GM23338 (cell line): ENCODE data around the gene P3R3URF. TPM values are rescaled to one million over a fixed set of nuclear protein-coding genes. Genes with fewer than 3 reads are reported as not detected.

ENCODE experiments used
- ATAC-seq: fragments of 200-7000 bp; cut with Tn5 transposase; 3 replicates; pipeline ENCODE4 v1.9.1; 2020
- DNase-seq: peaks from one replicate; pipeline ENCODE4 v3.0.0-alpha.2; 2015; ENCODE audit warnings: low spot score
- H2AFZ ChIP-seq: fragments of 200-600 bp; sonication (generic); 2 replicates; pipeline ENCODE4 v1.8.0; 2016; ENCODE audit warnings: antibody characterized with exemption, mild to moderate bottlenecking, moderate library complexity
- H3F3A ChIP-seq: fragments of 200-600 bp; sonication (generic); replicated peaks from 2 replicates; pipeline ENCODE4 v1.8.0; 2017; ENCODE audit warnings: antibody characterized with exemption, mixed run types, low read depth
- H3K27ac ChIP-seq: fragments of 200-600 bp; sonication (generic); 2 replicates; pipeline ENCODE4 v1.6.1; 2016; ENCODE audit warnings: low read depth
- H3K27me3 ChIP-seq: fragments of 200-600 bp; sonication (generic); 2 replicates; pipeline ENCODE4 v1.8.0; 2016; ENCODE audit warnings: mild to moderate bottlenecking, mixed run types, moderate library complexity; ENCODE audit not compliant: insufficient read depth
- H3K36me3 ChIP-seq: fragments of 200-600 bp; sonication (generic); 2 replicates; pipeline ENCODE4 v1.8.0; 2016; ENCODE audit warnings: mild to moderate bottlenecking; ENCODE audit not compliant: insufficient read depth
- H3K4me1 ChIP-seq: fragments of 200-600 bp; sonication (generic); 2 replicates; pipeline ENCODE4 v1.8.0; 2016; ENCODE audit warnings: mild to moderate bottlenecking, moderate library complexity; ENCODE audit not compliant: insufficient read depth
- H3K4me2 ChIP-seq: fragments of 200-600 bp; sonication (generic); 2 replicates; pipeline ENCODE4 v1.7.1; 2017; ENCODE audit warnings: mixed run types
- H3K4me3 ChIP-seq: fragments of 200-600 bp; sonication (generic); 2 replicates; pipeline ENCODE4 v1.6.1; 2016; ENCODE audit warnings: mixed run types
- H3K79me2 ChIP-seq: fragments of 200-600 bp; sonication (generic); replicated peaks from 2 replicates; pipeline ENCODE4 v1.8.0; 2017; ENCODE audit warnings: mild to moderate bottlenecking; ENCODE audit not compliant: insufficient read depth
- H3K9me2 ChIP-seq: fragments of 200-600 bp; sonication (generic); 2 replicates; pipeline ENCODE4 v1.8.0; 2017; ENCODE audit not compliant: insufficient read depth
- H4K20me1 ChIP-seq: fragments of 200-600 bp; sonication (generic); replicated peaks from 2 replicates; pipeline ENCODE4 v1.8.0; 2017; ENCODE audit warnings: mild to moderate bottlenecking; ENCODE audit not compliant: insufficient read depth
- H3K27ac Mint-ChIP-seq: 2 replicates; pipeline ENCODE4 v1.8.0; 2020; ENCODE audit warnings: inconsistent platforms, mild to moderate bottlenecking, moderate library complexity, mixed read lengths
- H3K27me3 Mint-ChIP-seq: 3 replicates; pipeline ENCODE4 v1.8.0; 2022; ENCODE audit warnings: low read depth, mild to moderate bottlenecking, moderate library complexity, mixed read lengths, inconsistent platforms; ENCODE audit not compliant: insufficient read depth, poor library complexity
- H3K36me3 Mint-ChIP-seq: 3 replicates; pipeline ENCODE4 v1.8.0; 2021; ENCODE audit warnings: low read depth, mild to moderate bottlenecking, inconsistent platforms, moderate library complexity, mixed read lengths
- H3K4me1 Mint-ChIP-seq: 3 replicates; pipeline ENCODE4 v1.8.0; 2020; ENCODE audit warnings: mild to moderate bottlenecking, inconsistent platforms, mixed read lengths
- H3K4me3 Mint-ChIP-seq: 3 replicates; pipeline ENCODE4 v1.8.0; 2021; ENCODE audit warnings: moderate library complexity, mild to moderate bottlenecking, inconsistent platforms, mixed read lengths
- H3K9me3 Mint-ChIP-seq: 3 replicates; pipeline ENCODE4 v1.8.0; 2020; ENCODE audit warnings: moderate library complexity, mild to moderate bottlenecking, inconsistent platforms, mixed read lengths
- JUNB ChIP-seq: IDR thresholded peaks from one replicate; pipeline ENCODE4 v1.6.1; 2016; ENCODE audit warnings: antibody characterized with exemption; ENCODE audit not compliant: unreplicated experiment
- STAT1 ChIP-seq: IDR thresholded peaks from one replicate; pipeline ENCODE4 v1.6.1; 2016; ENCODE audit warnings: antibody characterized with exemption; ENCODE audit not compliant: unreplicated experiment
- polyA plus RNA-seq: library from polyadenylated mRNA; unstranded; fragments of >200 nt; fragmentation: Nextera tagmentation; extraction: Ambion mirVana; gene quantifications from 2 replicates; pipeline ENCODE4 v1.2.1, GENCODE V29; 2016
- total RNA-seq: library from RNA; depleted of rRNA; stranded (reverse); fragments of >200 nt; shearing (Covaris generic); gene quantifications from 2 replicates; pipeline ENCODE4 v1.2.3, GENCODE V29; 2014
- TF ChIP-seq, protein P1 (sequence below), 2 experiments: fragments of 200-600 bp in 1 of 2; sonication (generic) in 1 of 2; conservative IDR thresholded peaks; 2 replicates each; pipeline versions ENCODE4 v1.5.1 to v1.6.1; 2016 to 2017; ENCODE audit warnings: antibody characterized with exemption in 2 of 2, low read depth in 2 of 2, mild to moderate bottlenecking in 2 of 2, moderate library complexity in 1 of 2

P3R3URF gene
- total and polyA plus RNA-seq, 2 experiments from 2014 or later: not detected

DNA sequence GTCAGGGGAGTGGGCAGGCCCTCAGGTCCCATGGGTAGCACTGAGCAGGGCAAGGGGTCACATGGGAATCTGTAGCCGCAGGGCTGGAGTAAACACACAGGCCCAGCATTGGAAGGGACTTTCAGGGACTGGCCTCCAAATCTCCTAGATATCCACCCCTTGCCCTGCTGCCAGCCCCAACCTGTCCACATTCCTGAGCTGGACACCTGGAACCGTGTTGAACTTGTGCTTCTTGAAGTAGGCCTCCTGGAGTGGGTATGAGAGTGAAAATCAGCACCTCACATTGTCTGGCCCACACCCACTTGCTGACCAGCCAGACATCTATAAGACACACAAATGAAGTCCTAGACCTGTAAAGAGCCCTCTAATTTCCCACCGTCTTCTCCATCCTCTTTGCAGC, 14.3 kb upstream of the P3R3URF start:
- TF ChIP-seq, protein P1, sequence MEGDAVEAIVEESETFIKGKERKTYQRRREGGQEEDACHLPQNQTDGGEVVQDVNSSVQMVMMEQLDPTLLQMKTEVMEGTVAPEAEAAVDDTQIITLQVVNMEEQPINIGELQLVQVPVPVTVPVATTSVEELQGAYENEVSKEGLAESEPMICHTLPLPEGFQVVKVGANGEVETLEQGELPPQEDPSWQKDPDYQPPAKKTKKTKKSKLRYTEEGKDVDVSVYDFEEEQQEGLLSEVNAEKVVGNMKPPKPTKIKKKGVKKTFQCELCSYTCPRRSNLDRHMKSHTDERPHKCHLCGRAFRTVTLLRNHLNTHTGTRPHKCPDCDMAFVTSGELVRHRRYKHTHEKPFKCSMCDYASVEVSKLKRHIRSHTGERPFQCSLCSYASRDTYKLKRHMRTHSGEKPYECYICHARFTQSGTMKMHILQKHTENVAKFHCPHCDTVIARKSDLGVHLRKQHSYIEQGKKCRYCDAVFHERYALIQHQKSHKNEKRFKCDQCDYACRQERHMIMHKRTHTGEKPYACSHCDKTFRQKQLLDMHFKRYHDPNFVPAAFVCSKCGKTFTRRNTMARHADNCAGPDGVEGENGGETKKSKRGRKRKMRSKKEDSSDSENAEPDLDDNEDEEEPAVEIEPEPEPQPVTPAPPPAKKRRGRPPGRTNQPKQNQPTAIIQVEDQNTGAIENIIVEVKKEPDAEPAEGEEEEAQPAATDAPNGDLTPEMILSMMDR (conservative IDR thresholded peaks at IDR 0.05; ENCODE audit: low read depth in 2 of 2): no peak
- TF ChIP-seq STAT1: no peak
- Histone ChIP-seq H3K4me2 (no peak overlapping the region), H3K9me2 (no peaks in the 10 kb centered on the region), H3K4me3 (no peak overlapping the region), H3K4me1 (no peaks in the 10 kb centered on the region), H2AFZ (no peak overlapping the region), H3K27ac (no peak overlapping the region), H4K20me1 (no peaks in the 10 kb centered on the region; the same call in 1 of the 2 replicates), H3K79me2 (no peaks in the 10 kb centered on the region), H3K27me3 (no peaks in the 10 kb centered on the region), H3F3A (no peaks in the 10 kb centered on the region), H3K36me3 (no peaks in the 10 kb centered on the region; the same call in 1 of the 2 replicates)
- no peak overlapping the region for H3K27ac Mint-ChIP-seq
- peaks cover 27% of the 10 kb centered on the region for H3K36me3 Mint-ChIP-seq
- DNase-seq (no peak), ATAC-seq (no peak)
- no peaks in the 10 kb centered on the region for H3K9me3 Mint-ChIP-seq
- H3K4me1 Mint-ChIP-seq: no peaks in the 10 kb centered on the region
- H3K4me3 Mint-ChIP-seq: no peak overlapping the region
- H3K27me3 Mint-ChIP-seq: peaks cover 6% of the 10 kb centered on the region

DNA sequence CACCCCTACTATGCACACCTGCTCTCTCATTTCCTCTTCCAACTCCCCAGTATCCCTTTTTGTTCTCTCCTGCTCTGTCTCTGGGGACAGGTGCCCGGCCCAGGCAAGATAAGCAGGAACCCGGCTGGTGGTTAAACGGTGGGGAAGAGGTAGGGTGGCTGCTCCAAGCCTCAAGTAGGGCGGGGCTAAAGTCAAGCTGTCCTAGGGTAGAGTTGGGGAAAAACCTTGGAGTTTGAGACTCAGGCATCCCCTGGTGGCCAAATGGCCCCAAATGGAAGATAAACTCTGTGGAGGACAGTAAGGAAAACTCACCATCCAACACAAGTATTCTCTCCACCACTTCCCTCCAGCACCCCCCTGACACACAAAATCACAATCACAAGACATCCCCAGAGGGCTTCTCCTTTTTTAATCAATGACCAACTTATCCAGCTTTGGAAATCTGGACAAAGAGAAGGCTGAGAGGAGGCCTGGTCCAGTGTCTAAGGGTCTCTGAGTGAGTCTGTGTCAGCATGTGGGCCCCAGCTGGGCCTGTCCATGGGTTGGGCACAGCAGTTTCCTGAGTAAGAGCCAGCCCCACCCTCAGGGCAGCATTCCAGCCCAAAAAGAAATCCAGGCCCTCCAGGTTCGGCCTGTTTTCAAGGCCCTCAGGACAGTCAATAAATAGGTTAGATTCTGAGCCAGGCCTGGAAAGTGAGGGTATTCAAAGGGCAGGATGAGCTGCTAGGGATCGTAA, 12.2 kb upstream of the P3R3URF start:
- Histone ChIP-seq H3K79me2 (no peaks in the 10 kb centered on the region), H3K27ac (no peak overlapping the region), H2AFZ (no peak overlapping the region), H3K36me3 (no peaks in the 10 kb centered on the region; the same call in 1 of the 2 replicates), H3K27me3 (no peaks in the 10 kb centered on the region), H3K4me1 (no peaks in the 10 kb centered on the region), H3K4me2 (no peak overlapping the region), H3F3A (no peaks in the 10 kb centered on the region), H4K20me1 (no peaks in the 10 kb centered on the region), H3K9me2 (no peaks in the 10 kb centered on the region), H3K4me3 (no peak overlapping the region)
- Mint-ChIP-seq H3K36me3 (peaks cover 23% of the 10 kb centered on the region), H3K27ac (no peak overlapping the region), H3K4me1 (peaks cover 4% of the 10 kb centered on the region; the same call in 1 of the 3 replicates), H3K4me3 (no peak overlapping the region), H3K9me3 (no peaks in the 10 kb centered on the region), H3K27me3 (peaks cover 6% of the 10 kb centered on the region)
- peak; percentile 53 for ATAC-seq
- DNase-seq: peak; percentile 49
- no peak for TF ChIP-seq JUNB
- TF ChIP-seq, protein P1 (conservative IDR thresholded peaks at IDR 0.05; ENCODE audit: low read depth in 2 of 2): peak; percentile 32 to 45
